NCI-H774 (cell line): ENCODE data around the gene CCND3.

ENCODE experiments used
- DNase-seq: peaks from one replicate; lab custom pipeline; 2025; lab: John Stamatoyannopoulos, UW

CCND3 gene

GRCh38 chr6:41941280-41942066 is at the start of gene CCND3:
Gene CCND3 (minus strand): TSS chr6:41941808. CDS start chr6:41941649, 159 bp downstream.
- DNase-seq, result peak; percentile 87

- no peak for DNase-seq
Observed at GRCh38 chr6:41986339-41986738, 44.7 kb upstream of the CCND3 start.

- DNase-seq, result peak; percentile 76
Observed at GRCh38 chr6:41984623-41985022, 43.0 kb upstream of the CCND3 start.

- no peak for DNase-seq
Observed at GRCh38 chr6:41976794-41977484, 35.3 kb upstream of the CCND3 start.

- DNase-seq, result no peak
Observed at GRCh38 chr6:41975276-41975675, 33.7 kb upstream of the CCND3 start.

- no peak for DNase-seq
Observed at GRCh38 chr6:41974281-41974825, 32.7 kb upstream of the CCND3 start.

GRCh38 chr6:41972826-41973225 is 31.2 kb upstream of the CCND3 start:
- DNase-seq, result no peak

GRCh38 chr6:41970436-41970846 is 28.8 kb upstream of the CCND3 start:
- no peak for DNase-seq

GRCh38 chr6:41967312-41968287 is 26.0 kb upstream of the CCND3 start:
- no peak for DNase-seq

GRCh38 chr6:41966961-41967311 is 25.3 kb upstream of the CCND3 start:
- DNase-seq, result no peak

- no peak for DNase-seq
Observed at GRCh38 chr6:41966214-41966920, 24.8 kb upstream of the CCND3 start.

GRCh38 chr6:41965429-41966213 is 24.0 kb upstream of the CCND3 start:
- DNase-seq, result no peak

- no peak for DNase-seq
Observed at GRCh38 chr6:41964201-41964887, 22.7 kb upstream of the CCND3 start.

- no peak for DNase-seq
Observed at GRCh38 chr6:41963371-41963770, 21.8 kb upstream of the CCND3 start.

GRCh38 chr6:41960028-41960427 is 18.4 kb upstream of the CCND3 start:
- no peak for DNase-seq

GRCh38 chr6:41958022-41958856 is 16.6 kb upstream of the CCND3 start:
- no peak for DNase-seq

GRCh38 chr6:41957117-41957516 is 15.5 kb upstream of the CCND3 start:
- DNase-seq, result no peak

GRCh38 chr6:41955412-41955811 is 13.8 kb upstream of the CCND3 start:
- DNase-seq, result no peak

GRCh38 chr6:41954668-41955067 is 13.1 kb upstream of the CCND3 start:
- no peak for DNase-seq
